ENCODE data around the gene GCH1. TPM values are rescaled to one million over a fixed set of nuclear protein-coding genes. Genes with fewer than 3 reads are reported as not detected.

The GCH1 gene
- total RNA-seq, 4 donors from 2014 or later = 9.5 to 14.3 (median 12.1) TPM

GRCh38 chr14:54922598-54922997 is 20.0 kb upstream of the GCH1 start:
- Histone ChIP-seq H3K4me1 (no peaks in the 10 kb centered on the region), H3K9me3 (no peaks in the 10 kb centered on the region), H3K27ac (no peak overlapping the region), H3K27me3 (no peaks in the 10 kb centered on the region), H3K36me3 (no peaks in the 10 kb centered on the region), H3K4me3 (no peak overlapping the region)
- TF ChIP-seq POLR2A (IDR thresholded peaks at IDR 0.05) = no peak
- TF ChIP-seq EP300 (IDR thresholded peaks at IDR 0.05) = no peak
- no peak for TF ChIP-seq POLR2AphosphoS5 (IDR thresholded peaks at IDR 0.05)
- no peak for TF ChIP-seq CTCF (IDR thresholded peaks at IDR 0.05)
- WGBS = 37% methylated on average over 3 of the region's 3 CpGs
- no peak for DNase-seq (ENCODE audit: low spot score in 2 of 2)

GRCh38 chr14:54920052-54920451 is 17.4 kb upstream of the GCH1 start:
- Histone ChIP-seq H3K27me3 (no peaks in the 10 kb centered on the region), H3K9me3 (no peaks in the 10 kb centered on the region), H3K4me1 (no peaks in the 10 kb centered on the region), H3K27ac (no peak overlapping the region), H3K4me3 (no peak overlapping the region), H3K36me3 (no peaks in the 10 kb centered on the region)
- no peak for DNase-seq (ENCODE audit: low spot score in 2 of 2)
- TF ChIP-seq POLR2A (IDR thresholded peaks at IDR 0.05) = no peak
- no peak for TF ChIP-seq CTCF (IDR thresholded peaks at IDR 0.05)
- TF ChIP-seq POLR2AphosphoS5 (IDR thresholded peaks at IDR 0.05) = no peak
- no peak for TF ChIP-seq EP300 (IDR thresholded peaks at IDR 0.05)
- WGBS = 37% methylated on average over 1 of the region's 1 CpG

DNA sequence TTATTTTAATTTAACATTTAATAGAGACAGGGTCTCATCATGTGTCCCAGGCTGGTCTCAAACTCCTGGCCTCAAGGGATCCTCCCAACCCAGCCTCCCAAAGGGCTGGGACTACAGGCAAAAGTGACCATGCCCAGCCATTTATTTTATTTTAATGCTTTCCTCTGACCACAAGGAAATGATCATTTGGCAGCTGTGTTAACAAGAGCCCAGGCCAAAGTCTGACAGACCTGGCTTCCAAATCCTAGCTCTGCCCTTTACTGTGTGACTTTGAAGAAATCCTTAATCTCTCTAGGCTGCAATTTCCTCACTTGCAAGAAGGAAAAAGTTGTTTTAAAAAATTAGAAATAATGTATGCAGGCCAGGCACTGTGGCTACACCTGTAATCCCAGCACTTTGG is 16.7 kb upstream of the GCH1 start:
- no peaks in the 10 kb centered on the region for H3K4me1 ChIP-seq
- H3K9me3 ChIP-seq = no peaks in the 10 kb centered on the region
- H3K36me3 ChIP-seq = no peaks in the 10 kb centered on the region
- DNase-seq (ENCODE audit: low spot score in 2 of 2) = no peak
- no peak for TF ChIP-seq EP300 (IDR thresholded peaks at IDR 0.05)
- TF ChIP-seq CTCF (IDR thresholded peaks at IDR 0.05) = no peak
- no peak for TF ChIP-seq POLR2A (IDR thresholded peaks at IDR 0.05)
- TF ChIP-seq POLR2AphosphoS5 (IDR thresholded peaks at IDR 0.05) = no peak
- H3K4me3 ChIP-seq = no peak overlapping the region
- no peaks in the 10 kb centered on the region for H3K27me3 ChIP-seq
- H3K27ac ChIP-seq = no peak overlapping the region

GRCh38 chr14:54918427-54918826 is 15.8 kb upstream of the GCH1 start:
- TF ChIP-seq POLR2A (IDR thresholded peaks at IDR 0.05) = no peak
- no peak for TF ChIP-seq POLR2AphosphoS5 (IDR thresholded peaks at IDR 0.05)
- TF ChIP-seq CTCF (IDR thresholded peaks at IDR 0.05) = no peak
- no peak for TF ChIP-seq EP300 (IDR thresholded peaks at IDR 0.05)
- no peak for DNase-seq (ENCODE audit: low spot score in 2 of 2)
- Histone ChIP-seq H3K4me1 (no peaks in the 10 kb centered on the region), H3K27ac (no peak overlapping the region), H3K36me3 (no peaks in the 10 kb centered on the region), H3K9me3 (no peaks in the 10 kb centered on the region), H3K4me3 (no peak overlapping the region), H3K27me3 (no peaks in the 10 kb centered on the region)
- WGBS = 62% methylated on average over 5 of the region's 5 CpGs

DNA sequence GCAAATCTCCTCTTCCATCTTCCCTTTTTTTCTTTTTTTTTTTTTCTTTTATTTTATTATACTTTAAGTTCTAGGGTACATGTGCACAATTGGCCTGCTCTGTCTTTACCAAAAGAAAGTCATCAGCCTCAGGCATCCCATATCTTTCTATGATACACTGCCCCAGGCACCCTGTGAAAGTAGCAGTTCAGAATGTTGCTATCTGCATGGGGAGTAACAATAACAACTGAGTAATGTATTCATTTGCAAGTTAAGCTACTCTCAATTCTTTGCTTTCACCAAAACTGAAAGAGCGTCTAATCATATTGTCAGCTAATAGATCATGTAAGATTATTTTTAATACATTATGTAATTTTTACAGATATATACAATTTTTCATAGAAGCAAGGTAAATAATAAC is 13.5 kb upstream of the GCH1 start:
- no peaks in the 10 kb centered on the region for H3K4me1 ChIP-seq
- no peak for TF ChIP-seq POLR2A (IDR thresholded peaks at IDR 0.05)
- no peak for TF ChIP-seq POLR2AphosphoS5 (IDR thresholded peaks at IDR 0.05)
- H3K27me3 ChIP-seq = no peaks in the 10 kb centered on the region
- no peak overlapping the region for H3K27ac ChIP-seq
- no peaks in the 10 kb centered on the region for H3K36me3 ChIP-seq
- WGBS = 88% methylated on average over 1 of the region's 1 CpG
- no peaks in the 10 kb centered on the region for H3K9me3 ChIP-seq
- DNase-seq (ENCODE audit: low spot score in 2 of 2) = no peak
- no peak overlapping the region for H3K4me3 ChIP-seq

Measured in suprapubic skin (tissue), 4 donors.